OCI-LY3 (cell line): Measurements from ENCODE around the gene RSPH6A.

Experiments
- H2AFZ ChIP-seq: fragments of 200-600, 300-600 bp; shearing (Covaris generic); 2 replicates; pipeline ENCODE4 v1.6.0; 2014; ENCODE audit warnings: antibody characterized with exemption, low read depth, low read length
- H3K27ac ChIP-seq: fragments of 200-600, 300-600 bp; sonication (generic); 2 replicates; pipeline ENCODE4 v1.5.1; 2014; ENCODE audit warnings: mild to moderate bottlenecking, low read length, moderate library complexity, mixed read lengths
- H3K27me3 ChIP-seq: fragments of 200-600, 300-600 bp; sonication (generic); 2 replicates; pipeline ENCODE4 v1.6.1; 2014; ENCODE audit warnings: low read depth, low read length, mixed read lengths
- H3K36me3 ChIP-seq: fragments of 200-600, 300-600 bp; sonication (generic); replicated peaks from 2 replicates; pipeline ENCODE3; 2014; ENCODE audit warnings: low read depth, low read length, mixed read lengths
- H3K4me1 ChIP-seq: fragments of 300-600, 200-600 bp; sonication (generic); 2 replicates; pipeline ENCODE4 v1.6.1; 2014; ENCODE audit warnings: low read length, mixed read lengths
- H3K4me2 ChIP-seq: fragments of 200-600, 300-600 bp; sonication (generic); 2 replicates; pipeline ENCODE4 v1.6.1; 2014; ENCODE audit warnings: low read length, mixed read lengths
- H3K4me3 ChIP-seq: fragments of 300-600, 200-600 bp; sonication (generic); 2 replicates; pipeline ENCODE4 v1.5.1; 2014; ENCODE audit warnings: antibody characterized with exemption, mild to moderate bottlenecking, low read length, moderate library complexity
- H3K79me2 ChIP-seq: fragments of 300-600, 200-600 bp; shearing (Covaris generic); 2 replicates; pipeline ENCODE4 v1.6.1; 2014; ENCODE audit warnings: mild to moderate bottlenecking, low read length, mixed read lengths
- H3K9ac ChIP-seq: fragments of 300-600, 200-600 bp; shearing (Covaris generic); 2 replicates; pipeline ENCODE4 v1.6.0; 2014; ENCODE audit warnings: mild to moderate bottlenecking, low read length, moderate library complexity
- H3K9me3 ChIP-seq: fragments of 200-600, 300-600 bp; shearing (Covaris generic); 2 replicates; pipeline ENCODE4 v1.6.1; 2014; ENCODE audit warnings: low read length, mixed read lengths; ENCODE audit not compliant: insufficient read depth
- H4K20me1 ChIP-seq: fragments of 200-600, 300-600 bp; sonication (generic); 2 replicates; pipeline ENCODE4 v1.6.1; 2016; ENCODE audit warnings: low read length, mixed read lengths; ENCODE audit not compliant: insufficient read depth
- EZH2phosphoT487 ChIP-seq: fragments of 200-600 bp; shearing (Covaris generic); IDR thresholded peaks from 2 replicates; pipeline ENCODE4 v1.6.1; 2018; ENCODE audit warnings: antibody characterized with exemption, mixed run types, low read depth
- TF ChIP-seq, protein P1 (sequence below): fragments of 200-600, 300-600 bp; sonication (generic); IDR thresholded peaks from 2 replicates; pipeline ENCODE4 v1.5.1; 2014; ENCODE audit warnings: antibody characterized with exemption, low read length, low read depth

Gene RSPH6A

GRCh38 chr19:45824531-45825262, 9.6 kb upstream of the RSPH6A start:
- Histone ChIP-seq H3K4me1 (no peaks in the 10 kb centered on the region), H3K4me2 (no peak overlapping the region), H4K20me1 (no peaks in the 10 kb centered on the region), H2AFZ (no peak overlapping the region), H3K79me2 (no peaks in the 10 kb centered on the region), H3K27ac (no peak overlapping the region), H3K9me3 (no peaks in the 10 kb centered on the region), H3K27me3 (no peaks in the 10 kb centered on the region), H3K9ac (no peak overlapping the region), H3K36me3 (peaks cover 89% of the 10 kb centered on the region), H3K4me3 (no peak overlapping the region)
- TF ChIP-seq EZH2phosphoT487: no peak
- TF ChIP-seq, protein P1, sequence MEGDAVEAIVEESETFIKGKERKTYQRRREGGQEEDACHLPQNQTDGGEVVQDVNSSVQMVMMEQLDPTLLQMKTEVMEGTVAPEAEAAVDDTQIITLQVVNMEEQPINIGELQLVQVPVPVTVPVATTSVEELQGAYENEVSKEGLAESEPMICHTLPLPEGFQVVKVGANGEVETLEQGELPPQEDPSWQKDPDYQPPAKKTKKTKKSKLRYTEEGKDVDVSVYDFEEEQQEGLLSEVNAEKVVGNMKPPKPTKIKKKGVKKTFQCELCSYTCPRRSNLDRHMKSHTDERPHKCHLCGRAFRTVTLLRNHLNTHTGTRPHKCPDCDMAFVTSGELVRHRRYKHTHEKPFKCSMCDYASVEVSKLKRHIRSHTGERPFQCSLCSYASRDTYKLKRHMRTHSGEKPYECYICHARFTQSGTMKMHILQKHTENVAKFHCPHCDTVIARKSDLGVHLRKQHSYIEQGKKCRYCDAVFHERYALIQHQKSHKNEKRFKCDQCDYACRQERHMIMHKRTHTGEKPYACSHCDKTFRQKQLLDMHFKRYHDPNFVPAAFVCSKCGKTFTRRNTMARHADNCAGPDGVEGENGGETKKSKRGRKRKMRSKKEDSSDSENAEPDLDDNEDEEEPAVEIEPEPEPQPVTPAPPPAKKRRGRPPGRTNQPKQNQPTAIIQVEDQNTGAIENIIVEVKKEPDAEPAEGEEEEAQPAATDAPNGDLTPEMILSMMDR: no peak

GRCh38 chr19:45824041-45824471, 8.9 kb upstream of the RSPH6A start:
- Histone ChIP-seq H3K79me2 (no peaks in the 10 kb centered on the region), H3K27me3 (no peaks in the 10 kb centered on the region), H3K4me2 (no peak overlapping the region), H2AFZ (no peak overlapping the region), H3K36me3 (peaks cover 89% of the 10 kb centered on the region), H3K27ac (no peak overlapping the region), H3K4me3 (no peak overlapping the region), H3K9me3 (no peaks in the 10 kb centered on the region), H3K9ac (no peak overlapping the region), H4K20me1 (no peaks in the 10 kb centered on the region), H3K4me1 (no peaks in the 10 kb centered on the region)
- no peak for TF ChIP-seq EZH2phosphoT487
- TF ChIP-seq, protein P1: no peak

DNA sequence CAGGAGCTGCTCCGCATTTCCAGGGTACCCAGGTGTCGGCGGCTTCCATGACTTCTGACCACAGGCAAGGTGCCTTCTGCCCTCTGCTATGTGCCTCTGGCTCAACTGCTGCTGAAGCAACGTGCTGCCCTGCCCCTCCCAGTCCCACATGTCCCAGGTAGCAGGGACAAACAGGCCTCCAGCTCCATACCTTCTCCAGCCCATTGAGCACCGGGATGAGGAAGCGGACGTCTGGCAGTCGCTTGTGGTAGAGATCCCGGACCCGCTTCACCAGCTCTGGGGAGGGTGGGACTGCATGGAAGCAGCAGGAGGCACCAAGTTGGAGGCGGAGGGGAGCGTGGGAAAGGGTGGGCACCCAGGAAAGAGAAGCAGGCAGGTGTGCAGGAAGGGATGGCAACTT, 8.1 kb upstream of the RSPH6A start:
- no peak overlapping the region for H3K27ac ChIP-seq
- H3K79me2 ChIP-seq: no peaks in the 10 kb centered on the region
- H4K20me1 ChIP-seq: no peaks in the 10 kb centered on the region
- H2AFZ ChIP-seq: no peak overlapping the region
- no peak overlapping the region for H3K9ac ChIP-seq
- peaks cover 80% of the 10 kb centered on the region for H3K36me3 ChIP-seq
- TF ChIP-seq, protein P1: no peak
- TF ChIP-seq EZH2phosphoT487: no peak
- H3K4me2 ChIP-seq: no peak overlapping the region
- H3K4me1 ChIP-seq: no peaks in the 10 kb centered on the region
- H3K9me3 ChIP-seq: no peaks in the 10 kb centered on the region
- no peak overlapping the region for H3K4me3 ChIP-seq
- H3K27me3 ChIP-seq: no peaks in the 10 kb centered on the region

- H3K4me2 ChIP-seq: no peak overlapping the region
- H3K79me2 ChIP-seq: no peaks in the 10 kb centered on the region
- no peak for TF ChIP-seq EZH2phosphoT487
- TF ChIP-seq, protein P1: no peak
- no peaks in the 10 kb centered on the region for H3K4me1 ChIP-seq
- H2AFZ ChIP-seq: no peak overlapping the region
- H3K9me3 ChIP-seq: no peaks in the 10 kb centered on the region
- no peaks in the 10 kb centered on the region for H3K27me3 ChIP-seq
- H3K4me3 ChIP-seq: no peak overlapping the region
- H3K27ac ChIP-seq: no peak overlapping the region
- H3K36me3 ChIP-seq: peaks cover 77% of the 10 kb centered on the region
- no peaks in the 10 kb centered on the region for H4K20me1 ChIP-seq
- no peak overlapping the region for H3K9ac ChIP-seq
Measured at GRCh38 chr19:45822716-45823115, 7.6 kb upstream of the RSPH6A start.
